ENCODE data around the gene TFAP2E. TPM values are rescaled to one million over a fixed set of nuclear protein-coding genes. Genes with fewer than 3 reads are reported as not detected.

TFAP2E gene
- total RNA-seq, 4 donors from 2014 or later, result 0.22 to 1.5 (median 0.57) TPM; not detected in 1

DNA sequence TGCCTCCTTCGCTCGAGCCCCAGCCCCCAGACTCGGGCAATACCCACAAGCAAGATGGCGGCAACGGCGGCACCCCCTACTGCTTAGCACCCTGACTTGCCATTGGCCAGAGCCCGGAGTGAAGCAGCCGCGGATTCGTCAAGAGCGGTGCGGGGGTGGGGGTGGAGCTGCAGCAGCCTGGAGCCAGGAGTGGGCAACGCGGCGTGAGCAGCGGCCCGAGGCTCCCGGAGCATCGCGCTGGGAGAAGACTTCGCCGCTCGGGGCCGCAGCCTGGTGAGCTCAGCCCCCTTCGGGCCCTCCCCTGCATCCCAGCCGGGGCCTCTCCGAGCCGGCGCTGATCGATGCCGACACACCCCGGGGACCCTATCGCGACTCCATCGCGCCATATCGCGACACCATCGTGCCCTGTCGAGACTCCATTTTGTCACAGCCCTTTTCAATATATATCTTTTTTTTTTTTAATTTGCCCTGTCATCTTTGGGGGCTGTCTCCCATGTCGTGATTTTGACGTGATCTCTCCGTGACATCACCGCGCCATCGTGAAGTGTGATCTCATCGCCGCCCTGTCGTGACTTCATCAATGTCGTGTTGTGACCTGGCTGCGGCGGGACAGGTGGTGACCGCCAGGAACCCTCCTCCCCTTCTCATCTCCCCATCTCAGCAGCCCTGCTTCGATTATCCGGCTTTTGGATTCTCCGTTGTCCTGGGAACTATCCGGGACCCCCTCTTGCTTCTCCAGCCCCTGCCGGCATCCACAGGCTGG is 15.3 kb upstream of the TFAP2E start, which contains the start of gene NCDN:
NCDN (plus strand) TSS at position 189 of the 763 bp plus-strand sequence; CDS start at position 581, 392 bp downstream.
- TF ChIP-seq CTCF (IDR thresholded peaks at IDR 0.05; ENCODE audit: low read depth), result no peak

GRCh38 chr1:35558374-35559316 is 14.5 kb upstream of the TFAP2E start:
- no peak for TF ChIP-seq CTCF (IDR thresholded peaks at IDR 0.05; ENCODE audit: low read depth)

DNA sequence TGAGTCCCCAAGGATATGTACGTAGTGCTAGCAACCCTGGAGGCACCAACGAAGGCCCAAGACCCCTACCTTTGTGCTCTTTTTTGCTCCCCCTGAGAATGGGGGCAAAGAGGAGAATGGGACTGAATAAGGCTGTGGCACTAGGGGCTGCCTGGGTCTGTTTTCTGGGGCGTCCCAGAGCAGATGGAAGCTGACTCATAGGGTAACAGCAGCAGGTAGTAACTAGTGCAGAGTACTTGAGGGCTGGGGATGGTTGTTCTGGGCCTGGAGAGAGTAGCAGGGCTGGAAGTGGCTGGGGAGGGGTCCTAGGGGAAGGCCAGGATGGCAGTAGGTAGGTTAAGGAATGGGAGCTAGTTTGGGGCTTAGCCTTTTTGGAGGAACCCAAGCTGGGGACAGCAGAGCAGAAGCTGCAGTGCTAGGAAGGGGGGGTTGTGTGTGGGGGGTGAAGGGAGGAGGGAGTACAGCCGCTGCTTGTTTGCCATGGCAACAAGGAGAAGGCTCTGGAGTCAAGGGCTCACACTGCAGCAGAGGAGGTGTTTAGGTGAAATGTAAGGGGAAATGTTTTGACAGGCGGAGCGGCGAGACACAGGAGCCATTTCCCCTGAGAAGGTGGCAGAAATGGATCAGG is 13.7 kb upstream of the TFAP2E start:
- TF ChIP-seq CTCF (IDR thresholded peaks at IDR 0.05; ENCODE audit: low read depth), result no peak

DNA sequence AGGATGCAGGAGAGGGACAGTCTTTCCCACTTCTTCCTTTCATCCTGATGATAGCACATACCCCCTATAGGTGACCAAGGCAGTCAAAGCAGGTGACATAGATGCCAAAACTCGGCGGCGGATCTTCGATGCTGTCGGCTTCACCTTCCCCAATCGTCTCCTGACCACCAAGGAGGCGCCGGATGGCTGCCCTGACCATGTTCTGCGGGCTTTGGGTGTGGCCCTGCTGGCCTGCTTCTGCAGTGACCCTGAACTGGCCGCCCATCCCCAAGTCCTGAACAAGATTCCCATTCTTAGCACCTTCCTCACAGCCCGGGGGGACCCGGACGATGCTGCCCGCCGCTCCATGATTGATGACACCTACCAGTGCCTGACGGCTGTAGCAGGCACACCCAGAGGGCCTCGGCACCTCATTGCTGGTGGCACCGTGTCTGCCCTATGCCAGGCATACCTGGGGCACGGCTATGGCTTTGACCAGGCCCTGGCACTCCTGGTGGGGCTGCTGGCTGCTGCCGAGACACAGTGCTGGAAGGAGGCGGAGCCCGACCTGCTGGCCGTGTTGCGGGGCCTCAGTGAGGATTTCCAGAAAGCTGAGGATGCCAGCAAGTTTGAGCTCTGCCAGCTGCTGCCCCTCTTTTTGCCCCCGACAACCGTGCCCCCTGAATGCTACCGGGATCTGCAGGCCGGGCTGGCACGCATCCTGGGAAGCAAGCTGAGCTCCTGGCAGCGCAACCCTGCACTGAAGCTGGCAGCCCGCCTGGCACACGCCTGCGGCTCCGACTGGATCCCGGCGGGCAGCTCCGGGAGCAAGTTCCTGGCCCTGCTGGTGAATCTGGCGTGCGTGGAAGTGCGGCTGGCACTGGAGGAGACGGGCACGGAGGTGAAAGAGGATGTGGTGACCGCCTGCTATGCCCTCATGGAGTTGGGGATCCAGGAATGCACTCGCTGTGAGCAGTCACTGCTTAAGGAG is 12.6 kb upstream of the TFAP2E start:
- no peak for TF ChIP-seq CTCF (IDR thresholded peaks at IDR 0.05; ENCODE audit: low read depth)

DNA sequence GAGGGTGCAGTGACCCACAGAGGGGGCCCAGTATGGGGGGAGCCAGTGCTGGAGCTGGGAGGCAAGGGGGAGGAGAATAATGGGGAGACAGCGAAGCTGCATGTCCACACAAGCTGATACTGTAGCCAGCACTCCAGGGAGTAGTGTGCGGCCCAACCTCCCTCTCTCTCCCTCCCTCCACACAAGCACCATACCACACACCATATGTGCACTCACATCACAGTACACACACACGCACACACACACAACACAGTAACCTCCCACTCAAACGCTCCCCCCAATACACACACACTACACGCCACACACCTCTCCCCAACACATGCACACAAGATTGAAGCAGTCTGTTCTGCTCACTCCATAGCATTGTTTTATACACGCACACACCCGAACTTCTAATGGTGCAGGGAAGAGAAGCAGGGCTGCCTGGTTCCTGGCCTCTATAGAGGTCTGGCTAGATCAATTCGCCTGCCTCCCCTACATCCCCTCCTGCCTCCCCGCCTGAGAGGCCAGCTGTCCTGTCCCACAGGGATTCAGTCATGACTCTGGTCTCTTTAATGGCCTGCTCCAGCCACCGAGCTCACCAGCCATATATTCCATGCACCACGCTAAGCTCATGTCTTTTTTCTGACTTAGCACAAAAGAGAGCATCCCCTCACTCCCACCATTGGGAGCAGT is 11.7 kb upstream of the TFAP2E start:
- no peak for TF ChIP-seq CTCF (IDR thresholded peaks at IDR 0.05; ENCODE audit: low read depth)

- TF ChIP-seq CTCF (IDR thresholded peaks at IDR 0.05; ENCODE audit: low read depth), result no peak
Measured at GRCh38 chr1:35561972-35562680, 11.0 kb upstream of the TFAP2E start.

Data from subcutaneous adipose tissue (tissue), 4 donors.